Measurements from ENCODE around the gene AQP12B.
"Not testable (repeated sequence)": the region's sequence is repeated elsewhere in the genome, so short reads cannot be mapped to it uniquely, and the experiment has no call there.

GRCh38 chr2:240700616-240701015, 17.9 kb upstream of the AQP12B start:
- TF ChIP-seq CTCF (optimal IDR thresholded peaks at IDR 0.05 in 1 of 3, IDR thresholded peaks at IDR 0.05 in 1 of 3, conservative IDR thresholded peaks at IDR 0.05 in 1 of 3; ENCODE audit: extremely low read depth in 1 of 3, insufficient read depth in 2 of 3, low read length in 3 of 3): not testable (repeated sequence)
- TF ChIP-seq EZH2 (IDR thresholded peaks at IDR 0.05; ENCODE audit: low read length): peak; percentile 42
